HG02798 (cell line): ENCODE data around the gene GGN.
A peak's percentile ranks its signal among the peaks of the same experiment; 100 is the strongest.

Experiments used
- ATAC-seq: cut with Tn5 transposase; IDR thresholded peaks from one replicate; pipeline ENCODE4 v1.9.1; 2021; ENCODE audit warnings: mild to moderate bottlenecking; ENCODE audit not compliant: unreplicated experiment, poor library complexity

GGN gene

GRCh38 chr19:38336638-38337359 is 51.0 kb downstream of the GGN start:
- ATAC-seq = peak; percentile 58

GRCh38 chr19:38335949-38336637 is 51.7 kb downstream of the GGN start:
- ATAC-seq = peak; percentile 79
